Measurements from ENCODE around the gene TENT4B. TPM values are rescaled to one million over a fixed set of nuclear protein-coding genes. Genes with fewer than 3 reads are reported as not detected.

Gene TENT4B
- total RNA-seq, 1 experiment from 2014 or later: 11.4 TPM

DNA sequence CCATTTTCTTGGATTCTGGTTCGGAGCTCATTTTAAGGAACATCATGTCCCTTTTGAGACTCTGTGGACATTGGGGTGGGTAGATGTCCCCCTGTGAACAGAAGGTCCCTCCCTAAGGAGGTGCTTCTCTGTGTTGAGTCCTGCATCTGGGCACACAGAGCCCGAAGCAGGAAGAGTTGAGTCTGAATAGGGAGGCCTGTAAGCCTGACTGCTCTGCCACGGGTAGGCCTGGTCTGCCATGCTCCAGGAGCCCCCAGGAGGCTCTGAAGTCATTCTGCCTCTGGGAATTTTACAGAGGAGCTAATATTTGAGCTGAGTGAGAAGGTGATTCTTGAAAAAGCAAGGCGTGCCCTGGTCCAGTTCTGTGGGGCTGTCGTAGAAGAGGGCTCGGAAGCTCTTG, 50.6 kb downstream of the TENT4B start:
- Histone ChIP-seq H3K4me3 (no peak overlapping the region), H3K4me1 (replicated peaks; ENCODE audit: insufficient read depth) (peaks cover 26% of the 10 kb centered on the region), H4K20me1 (ENCODE audit: insufficient read depth) (no peaks in the 10 kb centered on the region), H3K27ac (peak overlapping the region; percentile 71), H2AFZ (no peak overlapping the region), H3K4me2 (peak overlapping the region; percentile 40), H3K9me2 (ENCODE audit: insufficient read depth) (no peaks in the 10 kb centered on the region), H3K36me3 (ENCODE audit: low read depth) (no peaks in the 10 kb centered on the region), H3K27me3 (ENCODE audit: insufficient read depth, low read depth) (no peaks in the 10 kb centered on the region), H3K79me2 (ENCODE audit: low read depth) (peaks cover 32% of the 10 kb centered on the region), H3K9me3 (ENCODE audit: insufficient read depth, low read depth) (peaks cover 2% of the 10 kb centered on the region; the same call in 1 of the 2 replicates), H3F3A (ENCODE audit: insufficient read depth, low read depth) (peaks cover 28% of the 10 kb centered on the region)
- CTCF ChIA-PET: no interaction called here
- no TSS peak for BruUV-seq (replicated peaks)
- TF ChIP-seq, protein P1, sequence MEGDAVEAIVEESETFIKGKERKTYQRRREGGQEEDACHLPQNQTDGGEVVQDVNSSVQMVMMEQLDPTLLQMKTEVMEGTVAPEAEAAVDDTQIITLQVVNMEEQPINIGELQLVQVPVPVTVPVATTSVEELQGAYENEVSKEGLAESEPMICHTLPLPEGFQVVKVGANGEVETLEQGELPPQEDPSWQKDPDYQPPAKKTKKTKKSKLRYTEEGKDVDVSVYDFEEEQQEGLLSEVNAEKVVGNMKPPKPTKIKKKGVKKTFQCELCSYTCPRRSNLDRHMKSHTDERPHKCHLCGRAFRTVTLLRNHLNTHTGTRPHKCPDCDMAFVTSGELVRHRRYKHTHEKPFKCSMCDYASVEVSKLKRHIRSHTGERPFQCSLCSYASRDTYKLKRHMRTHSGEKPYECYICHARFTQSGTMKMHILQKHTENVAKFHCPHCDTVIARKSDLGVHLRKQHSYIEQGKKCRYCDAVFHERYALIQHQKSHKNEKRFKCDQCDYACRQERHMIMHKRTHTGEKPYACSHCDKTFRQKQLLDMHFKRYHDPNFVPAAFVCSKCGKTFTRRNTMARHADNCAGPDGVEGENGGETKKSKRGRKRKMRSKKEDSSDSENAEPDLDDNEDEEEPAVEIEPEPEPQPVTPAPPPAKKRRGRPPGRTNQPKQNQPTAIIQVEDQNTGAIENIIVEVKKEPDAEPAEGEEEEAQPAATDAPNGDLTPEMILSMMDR (conservative IDR thresholded peaks at IDR 0.05): no peak
- no peak for TF ChIP-seq EZH2 (IDR thresholded peaks at IDR 0.05; ENCODE audit: low read depth)
- no peak for DNase-seq
- POLR2A ChIA-PET (ENCODE audit: unreplicated experiment): no interaction called here
- intact Hi-C loops (cut with micrococcal nuclease; ENCODE audit: unreplicated experiment): loop anchor here (2.0 kb wide), 2 partner anchors 49 to 179 kb away; partner anchors contain the start of gene CNEP1R1

DNA sequence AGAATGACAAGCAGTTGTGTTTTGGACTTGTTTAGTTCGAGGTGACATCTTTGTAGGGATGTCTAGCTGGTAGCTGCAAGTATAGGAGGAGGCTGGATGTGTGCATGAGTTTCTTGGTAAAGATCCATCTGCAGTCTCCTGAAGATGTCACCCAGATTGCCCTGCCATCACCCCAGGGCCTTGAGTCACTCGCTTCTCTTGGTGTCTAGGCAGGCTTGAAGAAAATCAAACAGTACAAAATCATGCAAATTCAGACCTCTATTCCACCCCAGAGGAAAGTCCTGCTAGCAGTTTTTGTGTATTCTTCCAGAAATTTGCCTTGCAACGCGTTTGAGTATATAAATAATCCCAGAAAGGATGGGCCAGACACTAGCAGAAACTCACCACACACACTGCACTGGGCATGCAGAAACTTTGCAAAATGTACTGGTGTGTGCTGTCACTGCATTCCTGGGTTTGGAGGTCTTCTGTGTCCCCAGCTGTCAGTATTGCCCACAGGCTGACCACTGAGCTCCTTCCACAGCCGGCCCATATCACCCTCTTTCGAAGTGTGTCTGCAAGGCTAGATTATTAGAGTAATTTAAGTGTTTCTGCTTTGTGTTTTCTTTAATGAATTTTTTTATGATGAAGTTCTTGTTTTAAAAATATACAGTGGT, 51.5 kb downstream of the TENT4B start:
- DNase-seq: no peak
- intact Hi-C loops (cut with micrococcal nuclease; ENCODE audit: unreplicated experiment): no loop called here
- H2AFZ ChIP-seq: no peak overlapping the region
- H3K9me3 ChIP-seq (ENCODE audit: insufficient read depth, low read depth): no peaks in the 10 kb centered on the region
- H3K27me3 ChIP-seq (ENCODE audit: insufficient read depth, low read depth): no peaks in the 10 kb centered on the region
- no TSS peak for BruUV-seq (replicated peaks)
- peaks cover 26% of the 10 kb centered on the region for H3F3A ChIP-seq (ENCODE audit: insufficient read depth, low read depth)
- H3K27ac ChIP-seq: no peak overlapping the region
- no peaks in the 10 kb centered on the region for H4K20me1 ChIP-seq (ENCODE audit: insufficient read depth)
- no peaks in the 10 kb centered on the region for H3K36me3 ChIP-seq (ENCODE audit: low read depth)
- POLR2A ChIA-PET (ENCODE audit: unreplicated experiment): no interaction called here
- TF ChIP-seq, protein P1 (conservative IDR thresholded peaks at IDR 0.05): no peak
- TF ChIP-seq EZH2 (IDR thresholded peaks at IDR 0.05; ENCODE audit: low read depth): no peak
- peaks cover 24% of the 10 kb centered on the region for H3K4me1 ChIP-seq (replicated peaks; ENCODE audit: insufficient read depth)
- H3K9me2 ChIP-seq (ENCODE audit: insufficient read depth): no peaks in the 10 kb centered on the region
- no peak overlapping the region for H3K4me3 ChIP-seq
- H3K79me2 ChIP-seq (ENCODE audit: low read depth): peaks cover 32% of the 10 kb centered on the region
- H3K4me2 ChIP-seq: no peak overlapping the region
- CTCF ChIA-PET: no interaction called here

DNA sequence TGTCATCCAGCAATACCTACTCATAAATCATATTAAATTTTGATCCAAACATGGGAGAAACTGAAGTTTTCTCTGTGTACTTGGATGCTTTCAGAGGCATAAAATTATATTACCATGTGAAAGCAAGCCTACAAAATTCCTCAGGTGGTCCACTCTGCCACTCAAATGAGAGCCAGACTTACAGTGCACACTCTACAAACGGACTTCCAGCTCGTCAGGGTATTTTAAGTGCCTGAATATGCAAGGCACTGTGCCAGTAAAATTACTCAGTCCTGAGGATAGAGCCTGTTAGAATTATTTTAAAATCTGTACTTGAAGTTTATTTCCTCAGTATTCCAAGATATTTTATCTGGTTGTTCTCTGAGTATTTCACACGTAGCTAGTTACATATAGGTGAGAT, 54.5 kb downstream of the TENT4B start:
- H3K79me2 ChIP-seq (ENCODE audit: low read depth): peaks cover 31% of the 10 kb centered on the region
- intact Hi-C loops (cut with micrococcal nuclease; ENCODE audit: unreplicated experiment): no loop called here
- DNase-seq: no peak
- no peak for TF ChIP-seq EZH2 (IDR thresholded peaks at IDR 0.05; ENCODE audit: low read depth)
- TF ChIP-seq, protein P1 (conservative IDR thresholded peaks at IDR 0.05): no peak
- peaks cover 22% of the 10 kb centered on the region for H3F3A ChIP-seq (ENCODE audit: insufficient read depth, low read depth)
- H3K9me3 ChIP-seq (ENCODE audit: insufficient read depth, low read depth): no peaks in the 10 kb centered on the region
- no peaks in the 10 kb centered on the region for H3K36me3 ChIP-seq (ENCODE audit: low read depth)
- H3K4me3 ChIP-seq: no peak overlapping the region
- H3K4me1 ChIP-seq (replicated peaks; ENCODE audit: insufficient read depth): peaks cover 14% of the 10 kb centered on the region
- no peak overlapping the region for H3K27ac ChIP-seq
- ChIA-PET CTCF (no interaction called here), POLR2A (ENCODE audit: unreplicated experiment) (interaction anchor here (0.6 kb wide), 1 partner anchor 274 kb away, joined by 23 read pairs; no protein-coding TSS in a partner anchor)
- no TSS peak for BruUV-seq (replicated peaks)
- no peaks in the 10 kb centered on the region for H3K27me3 ChIP-seq (ENCODE audit: insufficient read depth, low read depth)
- no peaks in the 10 kb centered on the region for H3K9me2 ChIP-seq (ENCODE audit: insufficient read depth)
- H3K4me2 ChIP-seq: no peak overlapping the region
- no peak overlapping the region for H2AFZ ChIP-seq
- H4K20me1 ChIP-seq (ENCODE audit: insufficient read depth): 0 out of 2 replicates have a peak, but pooled peaks cover 3% of the 10 kb centered on the region
